Stomach (tissue), 9 donors: ENCODE data around the gene PDLIM7. TPM values are rescaled to one million over a fixed set of nuclear protein-coding genes. Genes with fewer than 3 reads are reported as not detected.
A peak's percentile ranks its signal among the peaks of the same experiment; 100 is the strongest.

Experiments used
- DNase-seq, 2 donors: peaks; one replicate each; pipeline versions ENCODE4 v3.0.0 to v3.0.0-alpha.2; 2013 to 2019
- H3K27ac ChIP-seq, 5 donors: fragments of 200-600 bp in 4 of 5; sonication (generic) in 4 of 5; one replicate each; pipeline ENCODE4 v1.5.1; 2013 to 2019; ENCODE audit warnings: mild to moderate bottlenecking in 1 of 5, moderate library complexity in 1 of 5
- H3K27me3 ChIP-seq, 3 donors: fragments of 200-600 bp; sonication (generic); one replicate each; pipeline ENCODE4 v1.5.1; 2017 to 2019; ENCODE audit warnings: mixed run types in 1 of 3
- H3K36me3 ChIP-seq, 4 donors: fragments of 200-600 bp; sonication (generic); 1 replicate in 3 of 4; 2 replicates in 1 of 4; pipeline ENCODE4 v1.5.1; 2016 to 2019
- H3K4me1 ChIP-seq, 4 donors: fragments of 200-600 bp; sonication (generic); one replicate each; pipeline ENCODE4 v1.5.1; 2016 to 2019
- H3K4me3 ChIP-seq, 4 donors: fragments of 200-600 bp; sonication (generic) in 3 of 4; one replicate each; pipeline ENCODE4 v1.5.1; 2016 to 2019; ENCODE audit warnings: mild to moderate bottlenecking in 1 of 4
- H3K9me3 ChIP-seq, 4 donors: fragments of 200-600 bp; sonication (generic); one replicate each; pipeline ENCODE4 v1.5.1; 2016 to 2019
- EP300 ChIP-seq: sonication (generic); formaldehyde crosslinking; IDR thresholded peaks from one replicate; pipeline ENCODE4 v1.6.1; 2017; ENCODE audit warnings: antibody characterized with exemption
- POLR2A ChIP-seq, 4 donors: fragments of 450-650 bp; IDR thresholded peaks; one replicate each; pipeline ENCODE4 v1.6.1; 2016; ENCODE audit warnings: antibody characterized with exemption in 4 of 4, control low read depth in 2 of 4, mild to moderate bottlenecking in 1 of 4, moderate library complexity in 1 of 4
- POLR2AphosphoS5 ChIP-seq, 3 donors: sonication (generic); formaldehyde crosslinking; IDR thresholded peaks; one replicate each; pipeline ENCODE4 v1.6.1; 2016; ENCODE audit warnings: antibody characterized with exemption in 3 of 3
- WGBS, 5 donors: extraction: QIAGEN DNeasy Blood & Tissue Kit in 3 of 5; methylation state at CpG; one replicate each; pipeline versions ENCODE4 v1.1.5 to v1.1.7; 2013 to 2018; 5-methylcytosine and 5-hydroxymethylcytosine counted together
- intact Hi-C: fragments of 100-400 bp; cut with DNase I; formaldehyde crosslinking; loops from one replicate; pipeline ENCODE4 v1.15.1; 2023; ENCODE audit warnings: low total_unique reads
- polyA plus RNA-seq, 3 donors: library from polyadenylated mRNA; stranded (reverse); fragments of 200-250 nt; gene quantifications; one replicate each; pipeline ENCODE4 v1.2.3, GENCODE V29; 2013
- total RNA-seq, 5 donors: library from RNA; depleted of rRNA; stranded (reverse); fragments of >200 nt; gene quantifications; one replicate each; pipeline versions ENCODE4 v1.1.0 to v1.2.3, GENCODE V29; 2014 to 2016
- TF ChIP-seq, protein P1 (sequence below), 7 experiments: fragments of 450-650 bp in 4 of 7; fragments of 200-600 bp in 3 of 7; sonication (generic) in 3 of 7; IDR thresholded peaks; one replicate each; pipeline ENCODE4 v1.5.1; 2016 to 2019; ENCODE audit warnings: antibody characterized with exemption in 7 of 7, control low read depth in 2 of 7, mild to moderate bottlenecking in 1 of 7
- donor health status: healthy with polysubstance abuse.
- donor health status: Bipolar disorder and iron deficiency.
- donor health status: healthy.

The PDLIM7 gene
- total and polyA plus RNA-seq, 8 donors: 14.6 to 142 (median 86.8) TPM

DNA sequence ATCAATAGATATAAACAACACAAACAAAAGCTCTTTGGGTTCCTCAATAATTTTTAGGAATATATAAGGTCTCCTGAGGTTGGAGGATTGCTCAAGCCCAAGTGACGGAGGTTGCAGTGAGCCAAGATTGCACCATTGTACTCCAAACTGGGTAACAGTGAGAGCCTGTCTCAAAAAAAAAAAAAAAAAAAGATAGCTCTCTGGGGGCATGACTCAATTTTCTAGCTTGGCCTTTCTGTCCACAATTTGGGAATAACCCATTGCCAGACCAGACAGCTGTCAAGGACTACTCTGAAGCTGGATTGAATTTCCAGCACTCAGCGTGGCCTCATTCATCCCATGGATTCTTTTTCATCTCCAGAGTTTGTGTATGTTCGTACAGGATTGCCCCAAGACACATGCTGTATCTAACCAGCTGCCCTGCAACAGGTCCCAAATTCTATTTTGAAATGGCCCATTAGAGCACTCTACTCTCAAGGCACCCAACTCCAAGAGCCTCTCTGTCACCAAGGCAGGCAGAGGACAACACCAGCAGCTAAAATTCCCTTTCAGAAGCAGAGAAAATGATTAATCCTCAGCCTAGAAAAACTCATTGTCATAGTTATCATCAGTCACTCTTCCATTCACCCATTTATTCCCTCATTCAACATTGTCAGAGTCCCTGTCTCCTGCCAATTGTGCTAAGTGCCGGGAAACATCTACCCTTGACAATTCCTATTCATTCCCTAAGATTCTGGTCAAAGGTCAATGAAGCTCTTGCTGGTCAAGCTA, 48.3 kb upstream of the PDLIM7 start:
- H3K27ac ChIP-seq: peak overlapping the region; percentile 66 to 86 (median 81)
- 63 to 80% (median 79%) methylated on average over 4 of the region's 4 CpGs for WGBS, 5 donors
- intact Hi-C loops: no loop called here
- H3K36me3 ChIP-seq: peaks cover 0 to 12% (median 5%) of the 10 kb centered on the region in 4 donors
- H3K9me3 ChIP-seq: no peaks in the 10 kb centered on the region
- DNase-seq: peak in 1 of 2 donors; percentile 51
- TF ChIP-seq EP300: no peak
- TF ChIP-seq POLR2AphosphoS5 (IDR thresholded peaks at IDR 0.05): peak in 1 of 3 donors; percentile 23
- no peak overlapping the region for H3K4me3 ChIP-seq
- H3K4me1 ChIP-seq: peaks cover 12 to 79% (median 48%) of the 10 kb centered on the region in 4 donors
- no peaks in the 10 kb centered on the region for H3K27me3 ChIP-seq

DNA sequence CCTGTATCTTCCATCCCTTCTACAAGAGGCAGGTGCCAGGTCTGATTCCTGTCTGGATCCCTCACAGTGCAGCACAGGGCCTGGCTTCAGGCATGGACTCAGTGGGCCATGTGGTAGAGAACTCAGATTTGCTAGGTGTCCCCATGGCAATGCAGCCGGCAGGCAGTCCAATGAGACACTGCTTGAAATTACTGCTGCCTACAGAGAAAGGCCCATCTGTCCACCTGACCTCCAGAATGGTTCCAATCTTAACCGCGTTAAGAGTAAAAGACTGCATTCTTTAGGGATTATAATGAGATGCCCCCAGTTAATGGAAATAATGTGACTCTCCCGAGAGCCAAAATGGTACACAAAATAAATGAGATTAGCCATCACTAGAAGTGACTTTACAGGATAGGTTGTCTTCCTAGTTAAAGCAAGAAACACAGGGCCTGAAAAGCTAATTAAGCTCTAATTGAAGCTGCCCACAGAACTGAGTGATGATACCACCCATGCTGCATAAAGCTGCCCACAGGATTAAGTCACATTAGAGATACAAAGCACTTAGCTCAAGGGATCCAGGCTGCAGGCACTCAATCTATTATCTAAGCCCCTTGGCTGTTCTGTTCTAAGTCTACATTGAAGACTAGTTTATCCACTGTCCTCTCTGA, 45.5 kb upstream of the PDLIM7 start:
- H3K4me1 ChIP-seq: peaks cover 24 to 88% (median 55%) of the 10 kb centered on the region in 4 donors
- no peaks in the 10 kb centered on the region for H3K27me3 ChIP-seq
- 92 to 95% (median 92%) methylated on average over 4 of the region's 4 CpGs for WGBS, 5 donors
- H3K9me3 ChIP-seq: no peaks in the 10 kb centered on the region
- no peak for TF ChIP-seq POLR2A (IDR thresholded peaks at IDR 0.05)
- no peak for TF ChIP-seq POLR2AphosphoS5 (IDR thresholded peaks at IDR 0.05)
- TF ChIP-seq, protein P1, sequence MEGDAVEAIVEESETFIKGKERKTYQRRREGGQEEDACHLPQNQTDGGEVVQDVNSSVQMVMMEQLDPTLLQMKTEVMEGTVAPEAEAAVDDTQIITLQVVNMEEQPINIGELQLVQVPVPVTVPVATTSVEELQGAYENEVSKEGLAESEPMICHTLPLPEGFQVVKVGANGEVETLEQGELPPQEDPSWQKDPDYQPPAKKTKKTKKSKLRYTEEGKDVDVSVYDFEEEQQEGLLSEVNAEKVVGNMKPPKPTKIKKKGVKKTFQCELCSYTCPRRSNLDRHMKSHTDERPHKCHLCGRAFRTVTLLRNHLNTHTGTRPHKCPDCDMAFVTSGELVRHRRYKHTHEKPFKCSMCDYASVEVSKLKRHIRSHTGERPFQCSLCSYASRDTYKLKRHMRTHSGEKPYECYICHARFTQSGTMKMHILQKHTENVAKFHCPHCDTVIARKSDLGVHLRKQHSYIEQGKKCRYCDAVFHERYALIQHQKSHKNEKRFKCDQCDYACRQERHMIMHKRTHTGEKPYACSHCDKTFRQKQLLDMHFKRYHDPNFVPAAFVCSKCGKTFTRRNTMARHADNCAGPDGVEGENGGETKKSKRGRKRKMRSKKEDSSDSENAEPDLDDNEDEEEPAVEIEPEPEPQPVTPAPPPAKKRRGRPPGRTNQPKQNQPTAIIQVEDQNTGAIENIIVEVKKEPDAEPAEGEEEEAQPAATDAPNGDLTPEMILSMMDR (IDR thresholded peaks at IDR 0.05): no peak
- no peak for TF ChIP-seq EP300
- intact Hi-C loops: no loop called here
- no peak overlapping the region for H3K27ac ChIP-seq
- no peak for DNase-seq
- peaks cover 2 to 19% (median 14%) of the 10 kb centered on the region in 4 donors for H3K36me3 ChIP-seq
- no peak overlapping the region for H3K4me3 ChIP-seq

DNA sequence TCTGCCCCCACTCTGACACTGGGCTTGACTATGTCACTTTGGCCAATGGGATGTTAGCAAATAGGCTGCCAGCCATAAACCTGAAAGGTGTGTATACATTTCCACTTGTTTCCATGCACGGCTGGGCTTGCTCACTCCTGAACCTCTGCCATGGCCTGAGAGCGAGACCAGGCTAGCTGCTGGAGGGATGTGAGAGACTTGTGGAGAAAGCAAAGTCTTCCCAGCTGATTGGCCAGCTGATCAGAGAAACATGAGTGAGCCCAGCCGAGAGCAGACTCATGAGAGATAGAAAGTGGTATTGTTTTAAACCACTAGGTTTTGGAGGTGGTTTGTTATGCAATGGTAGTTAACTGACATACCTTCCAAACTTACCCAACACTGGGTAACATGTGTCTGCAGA, 43.0 kb upstream of the PDLIM7 start:
- Histone ChIP-seq H3K4me1 (peaks cover 13 to 83% (median 57%) of the 10 kb centered on the region in 4 donors), H3K27ac (no peak overlapping the region), H3K4me3 (no peak overlapping the region), H3K36me3 (peaks cover 12 to 45% (median 38%) of the 10 kb centered on the region in 4 donors), H3K27me3 (no peaks in the 10 kb centered on the region), H3K9me3 (no peaks in the 10 kb centered on the region)
- TF ChIP-seq POLR2A (IDR thresholded peaks at IDR 0.05) (no peak), POLR2AphosphoS5 (IDR thresholded peaks at IDR 0.05) (no peak)
- DNase-seq: no peak
- intact Hi-C loops: no loop called here
- 48 to 62% (median 57%) methylated on average over 3 of the region's 3 CpGs for WGBS, 5 donors

DNA sequence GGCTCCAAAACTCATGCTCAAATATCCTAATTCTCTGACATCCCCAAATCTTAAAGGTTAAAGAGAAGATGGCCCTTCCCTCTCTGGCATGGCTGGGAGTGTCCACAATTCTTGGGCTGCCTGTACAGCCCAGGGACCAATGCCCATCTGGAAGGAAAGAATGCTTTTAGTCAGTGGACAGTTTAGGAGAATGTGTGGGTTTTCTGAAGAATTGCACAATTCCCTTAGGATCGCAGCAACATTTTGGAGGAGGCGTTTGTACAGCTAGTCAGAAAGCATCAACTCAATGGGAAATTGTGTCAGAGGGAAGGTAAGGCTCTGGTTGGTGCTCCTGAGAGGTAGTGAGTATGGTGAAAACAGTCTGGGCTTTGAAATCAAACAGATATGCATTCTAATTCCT, 42.0 kb upstream of the PDLIM7 start:
- no peaks in the 10 kb centered on the region for H3K9me3 ChIP-seq
- H3K27ac ChIP-seq: peak overlapping the region in 3 of 5 donors; percentile 31 to 63 (median 50)
- H3K4me1 ChIP-seq: peaks cover 13 to 74% (median 52%) of the 10 kb centered on the region in 4 donors
- TF ChIP-seq POLR2A (IDR thresholded peaks at IDR 0.05) (no peak), EP300 (no peak), POLR2AphosphoS5 (IDR thresholded peaks at IDR 0.05) (no peak)
- TF ChIP-seq, protein P1 (IDR thresholded peaks at IDR 0.05): no peak
- DNase-seq: no peak
- 77 to 96% (median 87%) methylated on average over 2 of the region's 2 CpGs for WGBS, 5 donors
- H3K27me3 ChIP-seq: no peaks in the 10 kb centered on the region
- no peak overlapping the region for H3K4me3 ChIP-seq
- H3K36me3 ChIP-seq: peaks cover 12 to 55% (median 47%) of the 10 kb centered on the region in 4 donors
- intact Hi-C loops: no loop called here

DNA sequence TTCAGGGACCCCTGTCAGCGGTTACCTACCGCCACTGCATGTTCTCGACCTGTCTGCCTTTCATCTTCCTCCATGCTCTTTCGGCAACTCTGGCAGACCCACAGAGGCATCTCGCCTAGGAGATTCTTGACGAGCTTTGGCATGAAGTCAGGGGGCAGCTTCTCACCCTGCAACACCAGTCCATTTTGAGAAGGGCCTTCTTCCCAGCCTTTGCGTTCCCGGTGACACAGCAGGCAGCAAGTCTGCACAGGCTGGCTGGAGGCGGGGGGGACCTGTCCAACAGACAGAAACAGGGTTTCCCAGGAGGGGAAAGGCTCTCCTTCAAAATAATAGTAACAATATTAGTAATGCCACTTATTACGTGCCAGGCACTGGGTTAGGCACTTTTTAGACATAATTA, 41.5 kb upstream of the PDLIM7 start:
- TF ChIP-seq EP300 (no peak), POLR2AphosphoS5 (IDR thresholded peaks at IDR 0.05) (no peak), POLR2A (IDR thresholded peaks at IDR 0.05) (no peak)
- TF ChIP-seq, protein P1 (IDR thresholded peaks at IDR 0.05): no peak
- no peaks in the 10 kb centered on the region for H3K9me3 ChIP-seq
- intact Hi-C loops: no loop called here
- peaks cover 13 to 68% (median 50%) of the 10 kb centered on the region in 4 donors for H3K4me1 ChIP-seq
- H3K36me3 ChIP-seq: peaks cover 14 to 60% (median 52%) of the 10 kb centered on the region in 4 donors
- DNase-seq: no peak
- no peak overlapping the region for H3K4me3 ChIP-seq
- 87 to 94% (median 92%) methylated on average over 10 of the region's 10 CpGs for WGBS, 5 donors
- H3K27me3 ChIP-seq: no peaks in the 10 kb centered on the region
- H3K27ac ChIP-seq: peak overlapping the region in 3 of 5 donors; percentile 50 to 63 (median 58)
